ENCODE measurements around the gene RAMP3.
"Not testable (repeated sequence)": the region's sequence is repeated elsewhere in the genome, so short reads cannot be mapped to it uniquely, and the experiment has no call there.

DNA sequence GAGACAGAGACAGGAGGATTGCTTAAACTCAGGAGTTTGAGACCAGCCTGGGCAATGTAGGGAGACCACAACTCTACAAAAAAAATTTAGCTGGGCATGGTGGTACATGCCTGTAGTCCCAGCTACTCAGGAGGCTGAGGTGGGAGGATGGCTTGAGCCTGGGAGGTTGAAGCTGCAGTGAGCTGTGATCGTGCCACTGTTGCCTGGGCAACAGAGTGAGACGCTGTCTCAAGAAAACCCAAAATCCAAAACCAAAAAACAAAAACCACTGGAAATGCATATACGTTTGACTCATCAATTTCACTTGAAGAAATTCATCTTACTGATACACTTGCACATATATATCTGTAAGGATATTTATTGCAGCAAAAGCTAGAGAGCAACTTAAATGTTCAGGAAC lies 52.3 kb downstream of the RAMP3 start:
- TF ChIP-seq, protein P1, sequence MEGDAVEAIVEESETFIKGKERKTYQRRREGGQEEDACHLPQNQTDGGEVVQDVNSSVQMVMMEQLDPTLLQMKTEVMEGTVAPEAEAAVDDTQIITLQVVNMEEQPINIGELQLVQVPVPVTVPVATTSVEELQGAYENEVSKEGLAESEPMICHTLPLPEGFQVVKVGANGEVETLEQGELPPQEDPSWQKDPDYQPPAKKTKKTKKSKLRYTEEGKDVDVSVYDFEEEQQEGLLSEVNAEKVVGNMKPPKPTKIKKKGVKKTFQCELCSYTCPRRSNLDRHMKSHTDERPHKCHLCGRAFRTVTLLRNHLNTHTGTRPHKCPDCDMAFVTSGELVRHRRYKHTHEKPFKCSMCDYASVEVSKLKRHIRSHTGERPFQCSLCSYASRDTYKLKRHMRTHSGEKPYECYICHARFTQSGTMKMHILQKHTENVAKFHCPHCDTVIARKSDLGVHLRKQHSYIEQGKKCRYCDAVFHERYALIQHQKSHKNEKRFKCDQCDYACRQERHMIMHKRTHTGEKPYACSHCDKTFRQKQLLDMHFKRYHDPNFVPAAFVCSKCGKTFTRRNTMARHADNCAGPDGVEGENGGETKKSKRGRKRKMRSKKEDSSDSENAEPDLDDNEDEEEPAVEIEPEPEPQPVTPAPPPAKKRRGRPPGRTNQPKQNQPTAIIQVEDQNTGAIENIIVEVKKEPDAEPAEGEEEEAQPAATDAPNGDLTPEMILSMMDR (IDR thresholded peaks at IDR 0.05 in 4 of 5, conservative IDR thresholded peaks at IDR 0.05 in 1 of 5), result not testable (repeated sequence)
- TF ChIP-seq POLR2A (IDR thresholded peaks at IDR 0.05), result not testable (repeated sequence)
